Mucosa of rectum (tissue), 2 donors: ENCODE results near the gene NUFIP1.

Source experiments
- H3K27ac ChIP-seq, 2 donors: one replicate each; pipeline ENCODE4 v1.7.0; 2013; ENCODE audit warnings: inconsistent platforms in 2 of 2, low read depth in 2 of 2, low read length in 2 of 2
- H3K27me3 ChIP-seq, 2 donors: one replicate each; pipeline ENCODE4 v1.7.0; 2013; ENCODE audit warnings: low read length in 2 of 2; ENCODE audit not compliant: control insufficient read depth in 2 of 2, insufficient read depth in 2 of 2
- H3K36me3 ChIP-seq, 2 donors: one replicate each; pipeline ENCODE4 v1.7.0; 2013; ENCODE audit warnings: low read length in 2 of 2; ENCODE audit not compliant: control insufficient read depth in 2 of 2, insufficient read depth in 2 of 2
- H3K4me1 ChIP-seq, 2 donors: one replicate each; pipeline ENCODE4 v1.7.0; 2013; ENCODE audit warnings: low read length in 2 of 2, mild to moderate bottlenecking in 1 of 2; ENCODE audit not compliant: control insufficient read depth in 2 of 2, insufficient read depth in 2 of 2
- H3K4me3 ChIP-seq, 2 donors: one replicate each; pipeline ENCODE4 v1.7.0; 2013; ENCODE audit warnings: low read length in 2 of 2
- H3K9ac ChIP-seq, 2 donors: one replicate each; pipeline ENCODE4 v1.7.0; 2013; ENCODE audit warnings: low read length in 2 of 2, low read depth in 1 of 2, mild to moderate bottlenecking in 1 of 2
- H3K9me3 ChIP-seq, 2 donors: one replicate each; pipeline ENCODE4 v1.7.0; 2013; ENCODE audit warnings: low read length in 2 of 2; ENCODE audit not compliant: control insufficient read depth in 2 of 2
- donor health status: healthy.
- donor health status: Normal muscosa, but diverticular disease.

NUFIP1 gene

GRCh38 chr13:44894001-44894770 lies 95.1 kb downstream of the NUFIP1 start:
- peaks cover 5% of the 10 kb centered on the region in 2 donors for H3K4me1 ChIP-seq
- H3K27ac ChIP-seq: no peak overlapping the region
- no peaks in the 10 kb centered on the region for H3K36me3 ChIP-seq
- no peaks in the 10 kb centered on the region for H3K9me3 ChIP-seq
- H3K27me3 ChIP-seq: no peaks in the 10 kb centered on the region
- H3K9ac ChIP-seq: no peak overlapping the region
- H3K4me3 ChIP-seq: no peak overlapping the region
